Measurements from ENCODE around the gene CDC42EP1.

- TF ChIP-seq POLR2AphosphoS5 (IDR thresholded peaks at IDR 0.05), result no peak
- no peak for TF ChIP-seq TAF1 (IDR thresholded peaks at IDR 0.05; ENCODE audit: low read depth)
- TF ChIP-seq CTCF (IDR thresholded peaks at IDR 0.05; ENCODE audit: poor library complexity, severe bottlenecking), result no peak
- no peak for TF ChIP-seq EZH2 (IDR thresholded peaks at IDR 0.05; ENCODE audit: borderline replicate concordance, insufficient read depth, low read length, poor library complexity, severe bottlenecking)
- TF ChIP-seq EP300 (conservative IDR thresholded peaks at IDR 0.05; ENCODE audit: poor library complexity, severe bottlenecking), result no peak
- no peak for TF ChIP-seq SMC3 (conservative IDR thresholded peaks at IDR 0.05; ENCODE audit: poor library complexity)
Observed at GRCh38 chr22:37545703-37546436, 14.4 kb upstream of the CDC42EP1 start.
